HG03558 (cell line): ENCODE measurements around the gene SEPTIN11.
"Not testable (repeated sequence)": the region's sequence is repeated elsewhere in the genome, so short reads cannot be mapped to it uniquely, and the experiment has no call there.

Experiments used
- ATAC-seq: cut with Tn5 transposase; IDR thresholded peaks from one replicate; pipeline ENCODE4 v1.9.1; 2021; ENCODE audit warnings: moderate number of reproducible peaks; ENCODE audit not compliant: unreplicated experiment; ENCODE audit errors: extremely low read depth

The SEPTIN11 gene

GRCh38 chr4:76951672-76952010 lies 2.1 kb downstream of the SEPTIN11 start:
- no peak for ATAC-seq

DNA sequence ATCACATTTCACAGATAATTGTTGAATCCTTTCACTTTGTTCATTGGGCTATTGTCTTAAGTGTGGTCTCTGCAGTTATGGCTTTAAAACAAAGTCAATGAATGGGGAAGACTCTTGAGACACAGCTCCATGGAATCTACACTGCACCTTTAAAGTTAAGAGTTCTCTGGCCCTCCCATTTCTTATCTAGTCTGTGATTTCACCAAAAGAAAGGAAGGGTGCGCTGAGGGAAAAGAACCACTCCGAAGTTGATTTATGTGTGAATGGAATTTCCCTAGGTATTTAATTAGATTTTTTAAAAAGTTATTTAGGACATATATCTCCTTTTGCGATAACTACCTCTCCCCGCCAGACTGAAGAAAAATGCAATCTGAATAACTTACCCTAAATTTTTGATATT lies 2.5 kb downstream of the SEPTIN11 start:
- ATAC-seq, result no peak

- ATAC-seq, result no peak
Measured at GRCh38 chr4:76952656-76953582, 3.4 kb downstream of the SEPTIN11 start.

GRCh38 chr4:76953956-76954355 lies 4.4 kb downstream of the SEPTIN11 start:
- ATAC-seq, result no peak

DNA sequence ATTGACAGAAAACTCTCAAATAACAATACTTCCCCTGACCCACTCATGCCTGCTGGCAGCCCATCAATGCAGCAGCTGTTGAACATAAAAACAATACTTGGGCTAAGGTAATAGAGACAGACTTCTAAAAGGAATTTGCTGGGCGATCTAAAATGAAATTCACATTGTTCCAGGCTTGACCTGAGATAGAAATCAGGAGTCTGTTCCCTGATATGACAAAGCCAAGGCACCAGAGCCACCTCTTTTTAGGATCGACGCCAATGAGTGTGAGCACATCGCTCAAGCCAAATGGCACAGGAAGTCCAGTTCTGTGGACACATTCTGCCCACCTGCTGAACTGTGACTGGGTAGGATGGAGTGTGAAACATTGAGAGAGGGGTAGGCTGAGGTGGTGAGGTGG lies 4.9 kb downstream of the SEPTIN11 start:
- no peak for ATAC-seq

DNA sequence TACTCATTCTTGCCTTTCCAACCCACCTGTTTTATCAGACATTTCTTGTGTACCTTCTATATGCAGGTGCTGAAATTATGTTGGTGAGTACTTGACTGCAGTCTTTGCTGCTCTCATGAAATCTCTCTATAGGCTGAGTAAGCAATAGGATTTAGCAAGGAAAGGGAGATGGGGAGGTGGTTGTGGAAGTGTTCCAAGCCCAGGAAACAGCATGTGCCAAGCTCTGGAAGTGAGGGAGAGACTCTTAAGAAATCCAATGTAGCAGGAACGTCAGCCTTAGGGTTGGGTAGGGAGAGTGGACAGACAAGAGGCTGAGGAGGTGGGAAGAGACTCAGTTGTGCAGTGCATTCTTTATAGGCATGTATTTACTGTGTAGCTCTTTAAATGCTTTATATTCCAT lies 5.6 kb downstream of the SEPTIN11 start:
- no peak for ATAC-seq

GRCh38 chr4:76957004-76957738 lies 7.6 kb downstream of the SEPTIN11 start:
- ATAC-seq, result no peak

DNA sequence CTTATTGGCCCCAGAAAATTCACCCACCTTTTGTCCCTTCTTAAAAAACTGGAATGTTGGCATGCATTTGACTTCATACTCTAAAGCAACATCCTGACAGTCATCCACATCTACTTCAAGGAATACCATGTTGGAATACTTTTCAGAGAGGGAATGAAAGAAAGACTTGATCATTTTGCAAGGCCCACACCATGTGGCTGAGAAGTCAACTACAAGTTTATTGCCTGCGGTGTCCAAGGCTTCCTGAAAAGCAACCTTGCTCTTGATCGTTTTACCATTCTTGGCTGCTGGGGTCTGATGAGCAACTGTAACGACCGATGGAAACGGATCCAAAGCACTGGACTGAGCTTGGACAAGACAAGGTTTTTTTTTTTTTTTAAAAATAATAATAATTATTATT lies 9.3 kb downstream of the SEPTIN11 start:
- no peak for ATAC-seq

DNA sequence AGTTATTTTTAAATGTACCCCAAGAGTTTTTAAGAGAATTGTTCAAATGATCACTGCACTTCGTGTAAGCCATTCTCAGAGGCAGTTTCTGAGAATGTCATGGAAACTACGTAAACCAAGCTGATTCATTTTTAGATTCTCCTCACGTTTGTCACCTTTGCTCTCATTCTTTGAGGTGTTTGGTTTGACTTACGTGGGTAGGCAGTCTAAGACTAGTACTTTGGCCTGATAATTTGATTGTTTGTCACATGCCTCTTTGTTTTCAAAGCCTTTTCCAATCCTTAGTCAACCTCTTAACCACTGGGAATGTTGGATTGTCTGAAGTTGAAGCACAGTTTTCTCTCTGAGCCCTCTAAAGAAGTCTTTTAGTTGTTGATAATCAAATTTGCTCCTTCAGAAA lies 10.5 kb downstream of the SEPTIN11 start:
- ATAC-seq, result peak; percentile 69

DNA sequence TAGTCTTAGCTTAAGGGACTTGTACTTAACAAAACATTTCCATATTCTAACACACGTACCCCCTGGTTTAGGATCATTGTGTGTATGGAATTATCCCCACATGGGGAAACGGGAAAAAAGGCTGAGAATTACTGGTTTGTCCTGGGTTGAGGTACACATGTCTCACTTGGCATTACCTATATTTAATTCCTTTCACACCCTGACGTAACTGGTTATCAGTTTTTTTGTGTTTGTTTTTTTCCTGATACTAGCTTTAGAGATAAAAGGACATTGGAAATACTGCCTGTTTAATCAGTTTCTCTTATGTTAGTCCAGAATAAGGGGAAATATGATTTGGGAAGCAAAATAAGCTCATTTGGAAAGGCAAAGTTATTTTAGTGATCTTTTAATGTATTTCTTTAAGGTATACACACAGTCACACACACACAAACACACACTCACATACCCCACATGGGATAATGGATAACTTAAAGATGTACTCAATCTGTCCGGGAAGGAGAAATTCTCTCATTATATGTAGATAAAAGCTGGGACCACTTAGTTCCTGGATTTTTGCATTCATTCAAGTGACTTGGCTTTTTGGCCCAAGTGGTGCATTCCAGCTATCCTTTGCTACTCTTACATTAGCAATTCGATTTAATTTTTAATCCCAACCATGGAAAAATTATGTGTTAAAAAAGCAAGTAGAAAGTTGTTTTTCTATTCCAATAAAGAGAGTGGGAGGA lies 13.0 kb downstream of the SEPTIN11 start:
- no peak for ATAC-seq

GRCh38 chr4:76963131-76963750 lies 13.7 kb downstream of the SEPTIN11 start:
- ATAC-seq, result no peak

- ATAC-seq, result not testable (repeated sequence)
Measured at GRCh38 chr4:76963927-76964326, 14.4 kb downstream of the SEPTIN11 start.

DNA sequence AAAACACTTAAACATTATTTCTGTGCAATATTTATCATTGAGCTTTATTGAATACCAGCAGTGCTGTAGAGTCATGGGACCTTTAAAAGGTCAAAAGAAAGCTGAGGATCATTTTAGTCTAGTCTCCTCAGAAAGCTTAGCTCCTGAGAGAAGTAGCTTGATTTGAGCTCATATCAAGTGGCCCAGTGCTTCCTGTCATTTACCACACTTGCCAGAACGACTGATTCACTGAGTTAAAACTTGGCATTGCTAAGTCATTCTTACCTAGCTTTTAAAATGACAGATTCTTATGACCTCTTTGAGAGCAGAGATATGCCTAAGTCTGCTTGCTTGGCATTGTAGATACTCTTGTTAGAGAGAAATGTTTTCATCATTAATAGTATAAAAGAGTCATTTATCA lies 15.2 kb downstream of the SEPTIN11 start:
- ATAC-seq, result no peak

DNA sequence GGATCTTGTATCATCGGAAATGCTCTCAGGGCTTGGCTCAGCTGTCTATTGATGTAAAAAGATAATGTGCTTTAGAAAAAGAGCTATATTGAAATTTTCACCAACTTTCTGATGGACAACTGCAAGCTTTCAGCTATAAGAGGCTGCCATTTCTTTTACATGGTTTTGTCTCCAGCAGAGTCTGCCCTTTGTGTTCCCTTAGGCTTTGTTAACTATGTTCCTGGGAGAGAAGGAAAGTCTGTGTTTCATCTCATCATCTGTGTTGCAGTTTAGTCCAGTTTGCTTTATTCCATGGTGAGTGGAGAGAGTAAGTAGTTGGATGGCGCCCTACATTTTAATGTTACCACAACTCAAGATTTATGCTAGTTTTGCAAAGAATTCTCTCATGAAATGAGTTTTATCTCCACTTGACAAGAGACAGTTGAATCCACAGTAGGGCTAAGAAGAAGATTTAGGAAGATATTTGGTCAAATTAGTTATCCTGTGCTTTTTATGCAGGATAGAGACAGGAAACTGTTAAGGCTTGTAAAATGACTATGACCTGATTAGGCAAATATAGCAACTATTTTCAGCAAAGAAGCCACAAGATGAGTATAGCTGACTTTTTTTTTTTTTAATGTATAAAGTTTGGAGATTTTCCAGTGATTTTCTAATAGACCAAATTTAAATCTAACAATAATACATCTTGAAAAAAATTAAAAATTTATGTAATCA lies 16.5 kb downstream of the SEPTIN11 start:
- no peak for ATAC-seq

DNA sequence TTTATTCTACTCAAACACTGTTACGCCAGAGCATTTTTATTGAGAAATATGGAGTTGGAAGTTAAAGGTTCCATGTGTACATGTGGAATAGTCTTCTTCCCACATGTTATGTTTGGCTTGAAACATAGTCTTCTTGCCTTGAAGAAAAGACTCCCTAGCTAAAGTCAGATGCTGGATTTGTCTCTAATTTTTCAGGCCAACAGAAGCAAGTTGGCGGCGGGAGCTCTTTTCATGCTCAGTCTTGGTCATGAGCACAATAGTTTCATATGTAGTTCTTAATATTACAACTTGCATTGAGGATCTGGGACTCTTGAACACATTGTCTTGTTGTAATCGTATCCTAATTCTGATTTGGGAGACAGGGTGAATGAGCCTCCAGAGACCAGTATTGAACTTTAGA lies 19.4 kb downstream of the SEPTIN11 start:
- no peak for ATAC-seq

GRCh38 chr4:76969495-76969894 lies 19.9 kb downstream of the SEPTIN11 start:
- ATAC-seq, result no peak

DNA sequence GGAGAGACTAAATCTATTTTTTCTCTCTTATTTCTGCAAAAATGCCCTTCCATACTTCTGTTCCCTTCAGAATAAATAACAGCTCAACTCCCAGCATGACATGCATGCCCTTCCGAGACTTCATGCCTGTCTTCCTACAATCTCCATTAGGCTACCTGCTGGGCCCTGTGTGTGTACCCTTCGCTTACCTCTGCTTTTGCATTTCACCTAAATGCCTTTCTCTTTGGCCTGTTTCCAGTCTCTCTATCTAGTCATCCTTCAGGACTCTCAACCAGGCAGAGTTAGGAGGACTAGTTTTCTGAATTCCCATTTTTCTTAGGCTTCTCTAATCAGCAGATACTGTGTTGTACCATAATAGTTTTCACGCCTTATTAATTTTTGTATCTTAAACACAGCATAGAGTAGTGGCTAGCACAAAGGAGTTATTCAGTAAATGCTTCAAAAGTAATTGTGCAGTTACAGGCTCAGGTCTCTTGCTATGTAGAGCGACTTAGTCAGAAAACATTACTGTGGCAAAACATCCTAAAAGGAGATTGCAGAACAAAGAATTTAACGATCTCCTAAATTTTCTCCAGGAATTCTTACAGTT lies 20.5 kb downstream of the SEPTIN11 start:
- no peak for ATAC-seq

DNA sequence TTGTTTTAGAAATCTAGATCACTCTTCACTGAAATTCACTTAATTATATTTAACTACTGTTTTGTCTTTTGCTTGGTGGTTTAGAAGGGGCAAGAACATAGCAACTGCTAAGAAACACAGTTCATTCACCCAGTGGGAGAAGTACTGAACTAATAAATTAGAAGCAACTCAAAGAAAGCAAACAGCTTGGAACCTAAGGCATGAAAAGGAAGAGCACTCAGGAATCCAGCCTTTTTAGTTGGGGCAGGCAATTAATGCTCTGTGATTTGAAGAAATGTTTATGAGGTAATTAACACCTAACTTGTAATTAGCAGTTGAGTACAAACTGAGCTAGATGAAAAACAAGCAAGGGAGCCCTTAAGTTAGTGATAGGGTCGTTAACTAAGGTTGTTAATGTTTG lies 22.8 kb downstream of the SEPTIN11 start:
- no peak for ATAC-seq

DNA sequence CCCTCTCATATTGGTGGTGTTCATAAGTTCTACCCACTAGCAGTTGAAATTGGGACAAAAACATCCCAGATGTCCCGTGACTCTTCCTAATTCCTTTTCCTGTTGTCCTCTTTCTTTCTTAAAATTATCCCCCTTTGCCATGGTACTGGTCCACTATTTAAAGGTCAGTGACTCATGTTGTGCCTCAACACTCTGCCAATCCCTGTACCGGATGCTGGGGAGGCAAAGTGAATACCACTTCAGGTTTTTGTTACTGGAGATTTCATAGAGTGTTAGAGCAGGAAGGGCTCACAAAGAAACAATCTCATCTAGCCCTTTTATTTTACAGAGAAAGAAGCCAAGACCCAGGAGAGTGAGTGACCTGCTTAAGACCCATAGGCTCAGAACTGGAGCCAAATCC lies 24.6 kb downstream of the SEPTIN11 start:
- no peak for ATAC-seq

- ATAC-seq, result no peak
Measured at GRCh38 chr4:76977113-76977512, 27.6 kb downstream of the SEPTIN11 start.
